Liver (tissue), 9 donors: ENCODE results near the gene DIP2A. TPM values are rescaled to one million over a fixed set of nuclear protein-coding genes. Genes with fewer than 3 reads are reported as not detected.

Source experiments
- DNase-seq: peaks from one replicate; pipeline ENCODE4 v3.0.0-alpha.2; 2017; ENCODE audit warnings: low spot score
- H3K27ac ChIP-seq, 2 donors: one replicate each; pipeline ENCODE4 v1.7.0; 2013; ENCODE audit warnings: inconsistent platforms in 2 of 2, low read length in 2 of 2, control low read depth in 1 of 2, low read depth in 1 of 2, mild to moderate bottlenecking in 1 of 2
- H3K27me3 ChIP-seq, 4 donors: one replicate each; pipeline versions ENCODE4 v1.6.1 to v1.7.0; 2013; ENCODE audit warnings: low read length in 3 of 4, inconsistent platforms in 1 of 4, mild to moderate bottlenecking in 1 of 4, moderate library complexity in 1 of 4; ENCODE audit not compliant: control insufficient read depth in 4 of 4, insufficient read depth in 4 of 4
- H3K36me3 ChIP-seq, 4 donors: one replicate each; pipeline versions ENCODE4 v1.6.1 to v1.7.0; 2013; ENCODE audit warnings: low read length in 3 of 4, mild to moderate bottlenecking in 3 of 4, low read depth in 1 of 4, moderate library complexity in 1 of 4; ENCODE audit not compliant: control insufficient read depth in 4 of 4, insufficient read depth in 3 of 4
- H3K4me1 ChIP-seq, 4 donors: one replicate each; pipeline versions ENCODE4 v1.6.1 to v1.7.0; 2013; ENCODE audit warnings: low read length in 3 of 4, mild to moderate bottlenecking in 3 of 4, moderate library complexity in 1 of 4; ENCODE audit not compliant: control insufficient read depth in 4 of 4, insufficient read depth in 4 of 4
- H3K4me3 ChIP-seq, 3 donors: one replicate each; pipeline versions ENCODE4 v1.6.1 to v1.7.0; 2013; ENCODE audit warnings: low read length in 3 of 3, control low read depth in 1 of 3, low read depth in 1 of 3, mild to moderate bottlenecking in 1 of 3
- H3K9ac ChIP-seq, 2 donors: one replicate each; pipeline ENCODE4 v1.7.0; 2013; ENCODE audit warnings: low read length in 2 of 2, mild to moderate bottlenecking in 2 of 2, moderate library complexity in 2 of 2, control low read depth in 1 of 2, low read depth in 1 of 2
- H3K9me3 ChIP-seq, 4 donors: one replicate each; pipeline versions ENCODE4 v1.6.1 to v1.7.0; 2013; ENCODE audit warnings: low read length in 3 of 4; ENCODE audit not compliant: control insufficient read depth in 4 of 4
- ATF3 ChIP-seq: IDR thresholded peaks from 2 replicates; pipeline ENCODE4 v1.6.1; 2016; ENCODE audit warnings: antibody characterized with exemption
- EGR1 ChIP-seq, 2 donors: IDR thresholded peaks; 2 replicates each; pipeline ENCODE4 v1.6.1; 2016 to 2018; ENCODE audit warnings: antibody characterized with exemption in 2 of 2, low read depth in 2 of 2
- FOXA1 ChIP-seq: IDR thresholded peaks from 2 replicates; pipeline ENCODE4 v1.6.1; 2016; ENCODE audit warnings: antibody characterized with exemption
- FOXA2 ChIP-seq: IDR thresholded peaks from 2 replicates; pipeline ENCODE4 v1.6.1; 2016; ENCODE audit warnings: antibody characterized with exemption
- GABPA ChIP-seq, 2 donors: IDR thresholded peaks in 1 of 2; conservative IDR thresholded peaks in 1 of 2; 2 replicates each; pipeline ENCODE4 v1.6.1; 2016; ENCODE audit warnings: antibody characterized with exemption in 2 of 2, mild to moderate bottlenecking in 1 of 2, moderate library complexity in 1 of 2
- HNF4A ChIP-seq, 2 donors: conservative IDR thresholded peaks; 2 replicates each; pipeline ENCODE4 v1.6.1; 2016; ENCODE audit warnings: antibody characterized with exemption in 2 of 2, mild to moderate bottlenecking in 2 of 2
- HNF4G ChIP-seq: IDR thresholded peaks from 2 replicates; pipeline ENCODE4 v1.6.1; 2016; ENCODE audit warnings: antibody characterized with exemption
- JUND ChIP-seq, 2 donors: IDR thresholded peaks; 2 replicates each; pipeline ENCODE4 v1.6.1; 2016; ENCODE audit warnings: antibody characterized with exemption in 2 of 2
- NR2F2 ChIP-seq: IDR thresholded peaks from 2 replicates; pipeline ENCODE4 v1.6.1; 2016; ENCODE audit warnings: antibody characterized with exemption
- RAD21 ChIP-seq, 2 donors: IDR thresholded peaks; 2 replicates each; pipeline ENCODE4 v1.6.1; 2016; ENCODE audit warnings: antibody characterized with exemption in 2 of 2, mild to moderate bottlenecking in 2 of 2
- REST ChIP-seq: IDR thresholded peaks from 2 replicates; pipeline ENCODE4 v1.6.1; 2016; ENCODE audit warnings: antibody characterized with exemption, mild to moderate bottlenecking
- RXRA ChIP-seq, 2 donors: IDR thresholded peaks; 2 replicates each; pipeline ENCODE4 v1.6.1; 2017 to 2018; ENCODE audit warnings: antibody characterized with exemption in 2 of 2, mild to moderate bottlenecking in 1 of 2
- SP1 ChIP-seq: IDR thresholded peaks from 2 replicates; pipeline ENCODE4 v1.6.1; 2018; ENCODE audit warnings: antibody characterized with exemption, mild to moderate bottlenecking
- TAF1 ChIP-seq: conservative IDR thresholded peaks from 2 replicates; pipeline ENCODE4 v1.6.1; 2016; ENCODE audit warnings: antibody characterized with exemption, mild to moderate bottlenecking
- YY1 ChIP-seq: IDR thresholded peaks from 2 replicates; pipeline ENCODE4 v1.6.1; 2016; ENCODE audit warnings: antibody characterized with exemption, mild to moderate bottlenecking
- ZBTB33 ChIP-seq: IDR thresholded peaks from 2 replicates; pipeline ENCODE4 v1.6.1; 2016; ENCODE audit warnings: antibody characterized with exemption
- WGBS: extraction: QIAGEN DNeasy Blood & Tissue Kit; methylation state at CpG from one replicate; pipeline ENCODE4 v1.1.7; 2013; 5-methylcytosine and 5-hydroxymethylcytosine counted together
- polyA plus RNA-seq, 2 donors: library from polyadenylated mRNA; stranded (reverse) in 1 of 2; unstranded in 1 of 2; fragments of 200-250 nt in 1 of 2; fragments of >200 nt in 1 of 2; fragmentation: Nextera tagmentation in 1 of 2; extraction: Ambion mirVana in 1 of 2; gene quantifications; one replicate each; pipeline versions ENCODE4 v1.2.1 to v1.2.3, GENCODE V29; 2013 to 2015
- total RNA-seq, 2 donors: library from RNA; depleted of rRNA; stranded (reverse); fragments of >200 nt; gene quantifications; one replicate each; pipeline ENCODE4 v1.2.3, GENCODE V29; 2014
- TF ChIP-seq, protein P1 (sequence below): IDR thresholded peaks from 2 replicates; pipeline ENCODE4 v1.6.1; 2016; ENCODE audit warnings: antibody characterized with exemption
- TF ChIP-seq, protein P2 (sequence below): fragments of 150-350 bp; IDR thresholded peaks from 2 replicates; pipeline ENCODE4 v1.5.1; 2017; ENCODE audit warnings: improper control_type of control experiment, low read depth, low read length; ENCODE audit not compliant: missing input control
- donor health status: healthy.
- donor health status: healthy.
- donor health status: healthy.
- donor health status: healthy.
- donor health status: healthy.

The DIP2A gene
- total and polyA plus RNA-seq, 4 donors, result 3.8 to 21.7 (median 7.5) TPM

DNA sequence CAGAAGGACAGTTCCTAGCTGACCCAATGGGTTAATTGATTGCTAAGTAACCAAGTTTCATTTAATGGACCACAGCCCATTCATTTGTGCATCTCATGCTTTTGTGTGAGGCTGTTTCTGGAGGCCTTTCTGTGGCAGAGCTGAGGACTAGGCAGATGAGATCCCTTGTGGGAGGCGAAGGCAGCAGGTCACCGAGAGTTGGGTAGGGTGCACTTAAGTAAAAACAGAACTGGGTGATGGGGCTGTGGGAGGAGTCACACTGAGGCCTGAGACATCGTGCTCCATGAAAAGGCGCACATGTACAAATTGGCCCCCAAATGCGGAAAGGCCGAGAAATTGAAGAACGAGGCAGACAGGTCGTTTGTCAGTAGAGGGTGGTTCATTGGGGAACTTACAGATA is 85.3 kb downstream of the DIP2A start:
- WGBS, result 96% methylated on average over 8 of the region's 8 CpGs
- Histone ChIP-seq H3K36me3 (peaks cover 8 to 77% (median 29%) of the 10 kb centered on the region in 4 donors), H3K9me3 (no peaks in the 10 kb centered on the region), H3K9ac (no peak overlapping the region), H3K27ac (no peak overlapping the region), H3K4me1 (no peaks in the 10 kb centered on the region), H3K4me3 (no peak overlapping the region), H3K27me3 (no peaks in the 10 kb centered on the region)
- TF ChIP-seq SP1 (no peak), JUND (IDR thresholded peaks at IDR 0.05) (no peak), HNF4A (conservative IDR thresholded peaks at IDR 0.05) (no peak), HNF4G (no peak), FOXA1 (no peak), RAD21 (IDR thresholded peaks at IDR 0.05) (no peak), YY1 (no peak), TAF1 (no peak), NR2F2 (no peak), ATF3 (no peak), FOXA2 (no peak), REST (no peak), GABPA (IDR thresholded peaks at IDR 0.05 in 1 of 2, conservative IDR thresholded peaks at IDR 0.05 in 1 of 2) (no peak), EGR1 (IDR thresholded peaks at IDR 0.05; ENCODE audit: low read depth in 2 of 2) (no peak), ZBTB33 (no peak), RXRA (IDR thresholded peaks at IDR 0.05) (no peak)
- TF ChIP-seq, protein P1, sequence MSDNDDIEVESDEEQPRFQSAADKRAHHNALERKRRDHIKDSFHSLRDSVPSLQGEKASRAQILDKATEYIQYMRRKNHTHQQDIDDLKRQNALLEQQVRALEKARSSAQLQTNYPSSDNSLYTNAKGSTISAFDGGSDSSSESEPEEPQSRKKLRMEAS, result no peak
- TF ChIP-seq, protein P2, sequence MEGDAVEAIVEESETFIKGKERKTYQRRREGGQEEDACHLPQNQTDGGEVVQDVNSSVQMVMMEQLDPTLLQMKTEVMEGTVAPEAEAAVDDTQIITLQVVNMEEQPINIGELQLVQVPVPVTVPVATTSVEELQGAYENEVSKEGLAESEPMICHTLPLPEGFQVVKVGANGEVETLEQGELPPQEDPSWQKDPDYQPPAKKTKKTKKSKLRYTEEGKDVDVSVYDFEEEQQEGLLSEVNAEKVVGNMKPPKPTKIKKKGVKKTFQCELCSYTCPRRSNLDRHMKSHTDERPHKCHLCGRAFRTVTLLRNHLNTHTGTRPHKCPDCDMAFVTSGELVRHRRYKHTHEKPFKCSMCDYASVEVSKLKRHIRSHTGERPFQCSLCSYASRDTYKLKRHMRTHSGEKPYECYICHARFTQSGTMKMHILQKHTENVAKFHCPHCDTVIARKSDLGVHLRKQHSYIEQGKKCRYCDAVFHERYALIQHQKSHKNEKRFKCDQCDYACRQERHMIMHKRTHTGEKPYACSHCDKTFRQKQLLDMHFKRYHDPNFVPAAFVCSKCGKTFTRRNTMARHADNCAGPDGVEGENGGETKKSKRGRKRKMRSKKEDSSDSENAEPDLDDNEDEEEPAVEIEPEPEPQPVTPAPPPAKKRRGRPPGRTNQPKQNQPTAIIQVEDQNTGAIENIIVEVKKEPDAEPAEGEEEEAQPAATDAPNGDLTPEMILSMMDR, result no peak
- DNase-seq, result no peak
